Stimulated activated CD8-positive, alpha-beta memory T cell treated with anti-CD3 and anti-CD28 coated beads, Interleukin-7, amount 100 ng/mL, for 48 hours (primary cell): ENCODE measurements around the gene HDAC1.

Experiments used
- DNase-seq, 2 donors: peaks; one replicate each; pipeline ENCODE4 v3.0.0-alpha.2; 2020; ENCODE audit warnings: low read depth in 1 of 2; ENCODE audit errors: extremely low read depth in 1 of 2

HDAC1 gene

GRCh38 chr1:32321712-32322291 lies 29.9 kb downstream of the HDAC1 start:
- DNase-seq = no peak

- DNase-seq = no peak
These were observed 35.3 kb downstream of the HDAC1 start for GRCh38 chr1:32327204-32327603.

GRCh38 chr1:32329931-32330466 lies 38.1 kb downstream of the HDAC1 start:
- DNase-seq = no peak

GRCh38 chr1:32330558-32331151 lies 38.8 kb downstream of the HDAC1 start:
- DNase-seq = no peak

- DNase-seq = no peak
These were observed 39.7 kb downstream of the HDAC1 start for GRCh38 chr1:32331549-32331948.

- no peak for DNase-seq
These were observed 40.6 kb downstream of the HDAC1 start for GRCh38 chr1:32332290-32333079.

GRCh38 chr1:32333251-32333963 lies 41.5 kb downstream of the HDAC1 start:
- no peak for DNase-seq

- DNase-seq = no peak
These were observed 42.5 kb downstream of the HDAC1 start for GRCh38 chr1:32334274-32334861.

GRCh38 chr1:32334864-32335534 lies 43.1 kb downstream of the HDAC1 start:
- DNase-seq = peak in 1 of 2 donors; percentile 34

- DNase-seq = no peak
These were observed 43.6 kb downstream of the HDAC1 start for GRCh38 chr1:32335535-32335789.

GRCh38 chr1:32335790-32336590 lies 44.1 kb downstream of the HDAC1 start, which contains the start of gene MARCKSL1:
Gene MARCKSL1 (minus strand): TSS chr1:32336233. CDS start chr1:32336033, 200 bp downstream.
- peak; percentile 64 to 67 for DNase-seq

GRCh38 chr1:32336591-32336932 lies 44.7 kb downstream of the HDAC1 start:
- no peak for DNase-seq

GRCh38 chr1:32336963-32337675 lies 45.2 kb downstream of the HDAC1 start:
- DNase-seq = peak; percentile 46 to 62

- DNase-seq = peak in 1 of 2 donors; percentile 22
These were observed 46.2 kb downstream of the HDAC1 start for GRCh38 chr1:32337855-32338636.

- DNase-seq = no peak
These were observed 46.8 kb downstream of the HDAC1 start for GRCh38 chr1:32338637-32339145.

GRCh38 chr1:32339363-32339978 lies 47.6 kb downstream of the HDAC1 start:
- DNase-seq = peak in 1 of 2 donors; percentile 60

GRCh38 chr1:32341186-32341757 lies 49.4 kb downstream of the HDAC1 start:
- no peak for DNase-seq
